ENCODE results near the gene ITPRIP.

The ITPRIP gene

GRCh38 chr10:104350127-104350635, 11.9 kb upstream of the ITPRIP start (continued):
- TF ChIP-seq, protein P1, sequence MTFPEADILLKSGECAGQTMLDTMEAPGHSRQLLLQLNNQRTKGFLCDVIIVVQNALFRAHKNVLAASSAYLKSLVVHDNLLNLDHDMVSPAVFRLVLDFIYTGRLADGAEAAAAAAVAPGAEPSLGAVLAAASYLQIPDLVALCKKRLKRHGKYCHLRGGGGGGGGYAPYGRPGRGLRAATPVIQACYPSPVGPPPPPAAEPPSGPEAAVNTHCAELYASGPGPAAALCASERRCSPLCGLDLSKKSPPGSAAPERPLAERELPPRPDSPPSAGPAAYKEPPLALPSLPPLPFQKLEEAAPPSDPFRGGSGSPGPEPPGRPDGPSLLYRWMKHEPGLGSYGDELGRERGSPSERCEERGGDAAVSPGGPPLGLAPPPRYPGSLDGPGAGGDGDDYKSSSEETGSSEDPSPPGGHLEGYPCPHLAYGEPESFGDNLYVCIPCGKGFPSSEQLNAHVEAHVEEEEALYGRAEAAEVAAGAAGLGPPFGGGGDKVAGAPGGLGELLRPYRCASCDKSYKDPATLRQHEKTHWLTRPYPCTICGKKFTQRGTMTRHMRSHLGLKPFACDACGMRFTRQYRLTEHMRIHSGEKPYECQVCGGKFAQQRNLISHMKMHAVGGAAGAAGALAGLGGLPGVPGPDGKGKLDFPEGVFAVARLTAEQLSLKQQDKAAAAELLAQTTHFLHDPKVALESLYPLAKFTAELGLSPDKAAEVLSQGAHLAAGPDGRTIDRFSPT (tag by site-specific recombination; IDR thresholded peaks at IDR 0.05) = no peak
- TF ChIP-seq ZNF23 (tag by site-specific recombination; IDR thresholded peaks at IDR 0.05; ENCODE audit: borderline replicate concordance) (no peak), ZFP69B (tag by site-specific recombination; IDR thresholded peaks at IDR 0.05) (no peak), ZNF132 (tag by site-specific recombination; IDR thresholded peaks at IDR 0.05; ENCODE audit: borderline replicate concordance) (no peak), ZNF449 (tag by site-specific recombination; IDR thresholded peaks at IDR 0.05) (0 out of 2 replicates have a peak, but pooled peaks have one; percentile 14), ZNF292 (tag by site-specific recombination; IDR thresholded peaks at IDR 0.05; ENCODE audit: borderline replicate concordance, low read depth) (no peak), ZNF544 (tag by site-specific recombination; IDR thresholded peaks at IDR 0.05) (no peak), TCF7L2 (IDR thresholded peaks at IDR 0.05; ENCODE audit: borderline replicate concordance, low read depth, low read length) (no peak), KLF16 (tag by site-specific recombination; IDR thresholded peaks at IDR 0.05) (no peak), ZBTB20 (tag by site-specific recombination; IDR thresholded peaks at IDR 0.05) (0 out of 2 replicates have a peak, but pooled peaks have one; percentile 1), ZSCAN30 (tag by site-specific recombination; IDR thresholded peaks at IDR 0.05) (no peak; the same call in 1 of the 2 replicates), ZNF26 (tag by site-specific recombination; IDR thresholded peaks at IDR 0.05) (no peak), ZNF239 (tag by site-specific recombination; IDR thresholded peaks at IDR 0.05) (no peak), FEZF1 (tag by site-specific recombination; IDR thresholded peaks at IDR 0.05) (no peak), ZNF16 (tag by site-specific recombination; IDR thresholded peaks at IDR 0.05; ENCODE audit: low read depth) (no peak), OSR2 (tag by site-specific recombination; IDR thresholded peaks at IDR 0.05) (no peak), ZNF664 (tag by site-specific recombination; IDR thresholded peaks at IDR 0.05) (peak; percentile 100), ZNF830 (tag by site-specific recombination; IDR thresholded peaks at IDR 0.05; ENCODE audit: low read depth) (no peak), ZNF184 (tag by site-specific recombination; IDR thresholded peaks at IDR 0.05) (no peak), ZBTB1 (tag by site-specific recombination; IDR thresholded peaks at IDR 0.05) (no peak), KLF8 (tag by site-specific recombination; IDR thresholded peaks at IDR 0.05) (no peak), ZNF48 (tag by site-specific recombination; IDR thresholded peaks at IDR 0.05) (no peak), ZNF692 (tag by site-specific recombination; IDR thresholded peaks at IDR 0.05) (no peak), ZNF549 (tag by site-specific recombination; IDR thresholded peaks at IDR 0.05) (no peak), REST (tag by site-specific recombination; IDR thresholded peaks at IDR 0.05) (no peak), ZNF639 (tag by site-specific recombination; IDR thresholded peaks at IDR 0.05) (no peak)
- TF ChIP-seq, protein P2, sequence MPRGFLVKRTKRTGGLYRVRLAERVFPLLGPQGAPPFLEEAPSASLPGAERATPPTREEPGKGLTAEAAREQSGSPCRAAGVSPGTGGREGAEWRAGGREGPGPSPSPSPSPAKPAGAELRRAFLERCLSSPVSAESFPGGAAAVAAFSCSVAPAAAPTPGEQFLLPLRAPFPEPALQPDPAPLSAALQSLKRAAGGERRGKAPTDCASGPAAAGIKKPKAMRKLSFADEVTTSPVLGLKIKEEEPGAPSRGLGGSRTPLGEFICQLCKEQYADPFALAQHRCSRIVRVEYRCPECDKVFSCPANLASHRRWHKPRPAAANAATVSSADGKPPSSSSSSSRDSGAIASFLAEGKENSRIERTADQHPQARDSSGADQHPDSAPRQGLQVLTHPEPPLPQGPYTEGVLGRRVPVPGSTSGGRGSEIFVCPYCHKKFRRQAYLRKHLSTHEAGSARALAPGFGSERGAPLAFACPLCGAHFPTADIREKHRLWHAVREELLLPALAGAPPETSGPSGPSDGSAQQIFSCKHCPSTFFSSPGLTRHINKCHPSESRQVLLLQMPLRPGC (tag by site-specific recombination; IDR thresholded peaks at IDR 0.05) = 0 out of 2 replicates have a peak, but pooled peaks have one; percentile 12
